DMS 273 (cell line): ENCODE results near the gene SFRP4.
"Not testable (repeated sequence)": the region's sequence is repeated elsewhere in the genome, so short reads cannot be mapped to it uniquely, and the experiment has no call there.

Experiments
- DNase-seq: peaks from one replicate; lab custom pipeline; 2025; ENCODE audit not compliant: unreplicated experiment; lab: John Stamatoyannopoulos, UW

The SFRP4 gene

GRCh38 chr7:37916673-37917660 lies at the start of gene SFRP4:
Gene SFRP4 (minus strand): TSS chr7:37916817. CDS start chr7:37916537, 280 bp downstream.
- peak; percentile 91 for DNase-seq

GRCh38 chr7:37964196-37964595 lies 47.6 kb upstream of the SFRP4 start:
- no peak for DNase-seq

GRCh38 chr7:37961251-37961650 lies 44.6 kb upstream of the SFRP4 start:
- DNase-seq, result peak; percentile 53

GRCh38 chr7:37960483-37960882 lies 43.9 kb upstream of the SFRP4 start:
- no peak for DNase-seq

GRCh38 chr7:37957221-37957970 lies 40.8 kb upstream of the SFRP4 start:
- DNase-seq, result no peak

GRCh38 chr7:37956791-37957190 lies 40.2 kb upstream of the SFRP4 start:
- no peak for DNase-seq

- not testable (repeated sequence) for DNase-seq
Measured at GRCh38 chr7:37954217-37954616, 37.6 kb upstream of the SFRP4 start.

GRCh38 chr7:37952240-37952639 lies 35.6 kb upstream of the SFRP4 start:
- DNase-seq, result no peak

- DNase-seq, result no peak
Measured at GRCh38 chr7:37947941-37948210, 31.3 kb upstream of the SFRP4 start.

GRCh38 chr7:37947138-37947940 lies 30.7 kb upstream of the SFRP4 start:
- DNase-seq, result no peak

GRCh38 chr7:37945336-37945735 lies 28.7 kb upstream of the SFRP4 start:
- DNase-seq, result no peak

- no peak for DNase-seq
Measured at GRCh38 chr7:37944737-37945054, 28.1 kb upstream of the SFRP4 start.

GRCh38 chr7:37943905-37944736 lies 27.5 kb upstream of the SFRP4 start:
- DNase-seq, result peak; percentile 45

GRCh38 chr7:37942934-37943610 lies 26.5 kb upstream of the SFRP4 start:
- DNase-seq, result peak; percentile 76

- DNase-seq, result no peak
Measured at GRCh38 chr7:37933018-37933566, 16.5 kb upstream of the SFRP4 start.

GRCh38 chr7:37932543-37932942 lies 15.9 kb upstream of the SFRP4 start:
- no peak for DNase-seq

- DNase-seq, result no peak
Measured at GRCh38 chr7:37930226-37930948, 13.8 kb upstream of the SFRP4 start.

GRCh38 chr7:37928878-37929277 lies 12.3 kb upstream of the SFRP4 start:
- no peak for DNase-seq

GRCh38 chr7:37927773-37928444 lies 11.3 kb upstream of the SFRP4 start:
- DNase-seq, result no peak
